SK-N-SH treated with all-trans-retinoic acid at 6 μM for 48 hours (cell line): ENCODE data around the gene PLEKHM3.

Experiments
- ARNTL ChIP-seq: fragments of 450-650 bp; formaldehyde crosslinking; IDR thresholded peaks from 2 replicates; pipeline ENCODE4 v1.5.0; 2020; ENCODE audit warnings: low read depth, mild to moderate bottlenecking, moderate library complexity, borderline replicate concordance
- BACH2 ChIP-seq: fragments of 250-450 bp; sonication (Bioruptor Pico); IDR thresholded peaks from 2 replicates; pipeline ENCODE4 v1.9.0; 2021; ENCODE audit warnings: mild to moderate bottlenecking, borderline replicate concordance
- GLIS3 ChIP-seq: fragments of 250-450 bp; sonication (Bioruptor Pico); IDR thresholded peaks from 2 replicates; pipeline ENCODE4 v1.5.0; 2020; ENCODE audit warnings: mild to moderate bottlenecking, moderate library complexity
- RARB ChIP-seq: fragments of 250-450 bp; sonication (Bioruptor Pico); IDR thresholded peaks from 2 replicates; pipeline ENCODE4 v1.8.0; 2021; ENCODE audit warnings: mild to moderate bottlenecking, moderate library complexity
- TOX ChIP-seq: fragments of 250-450 bp; sonication (Bioruptor Pico); IDR thresholded peaks from 2 replicates; pipeline ENCODE4 v1.8.0; 2021; ENCODE audit warnings: mild to moderate bottlenecking, moderate library complexity, borderline replicate concordance
- ZC3H10 ChIP-seq: fragments of 250-450 bp; sonication (Bioruptor Pico); IDR thresholded peaks from 2 replicates; pipeline ENCODE4 v1.5.1; 2021; ENCODE audit warnings: mild to moderate bottlenecking, moderate library complexity
- ZFP3 ChIP-seq: fragments of 250-450 bp; sonication (Bioruptor Pico); IDR thresholded peaks from 2 replicates; pipeline ENCODE4 v1.5.0; 2020; ENCODE audit warnings: mild to moderate bottlenecking, moderate library complexity
- ZFP30 ChIP-seq: fragments of 450-650 bp; formaldehyde crosslinking; IDR thresholded peaks from 2 replicates; pipeline ENCODE4 v1.5.0; 2022; ENCODE audit warnings: mild to moderate bottlenecking, moderate library complexity
- TF ChIP-seq, protein P1 (sequence below): fragments of 250-450 bp; sonication (Bioruptor Pico); IDR thresholded peaks from 2 replicates; pipeline ENCODE4 v1.8.0; 2020; ENCODE audit warnings: mild to moderate bottlenecking, moderate library complexity, borderline replicate concordance
- TF ChIP-seq, protein P2 (sequence below): fragments of 250-450 bp; sonication (Bioruptor Pico); IDR thresholded peaks from 2 replicates; pipeline ENCODE4 v1.5.1; 2020; ENCODE audit warnings: low read depth, mild to moderate bottlenecking, moderate library complexity
- TF ChIP-seq, protein P3 (sequence below): fragments of 250-450 bp; sonication (Bioruptor Pico); IDR thresholded peaks from 2 replicates; pipeline ENCODE4 v1.5.1; 2021; ENCODE audit warnings: mild to moderate bottlenecking, moderate library complexity

DNA sequence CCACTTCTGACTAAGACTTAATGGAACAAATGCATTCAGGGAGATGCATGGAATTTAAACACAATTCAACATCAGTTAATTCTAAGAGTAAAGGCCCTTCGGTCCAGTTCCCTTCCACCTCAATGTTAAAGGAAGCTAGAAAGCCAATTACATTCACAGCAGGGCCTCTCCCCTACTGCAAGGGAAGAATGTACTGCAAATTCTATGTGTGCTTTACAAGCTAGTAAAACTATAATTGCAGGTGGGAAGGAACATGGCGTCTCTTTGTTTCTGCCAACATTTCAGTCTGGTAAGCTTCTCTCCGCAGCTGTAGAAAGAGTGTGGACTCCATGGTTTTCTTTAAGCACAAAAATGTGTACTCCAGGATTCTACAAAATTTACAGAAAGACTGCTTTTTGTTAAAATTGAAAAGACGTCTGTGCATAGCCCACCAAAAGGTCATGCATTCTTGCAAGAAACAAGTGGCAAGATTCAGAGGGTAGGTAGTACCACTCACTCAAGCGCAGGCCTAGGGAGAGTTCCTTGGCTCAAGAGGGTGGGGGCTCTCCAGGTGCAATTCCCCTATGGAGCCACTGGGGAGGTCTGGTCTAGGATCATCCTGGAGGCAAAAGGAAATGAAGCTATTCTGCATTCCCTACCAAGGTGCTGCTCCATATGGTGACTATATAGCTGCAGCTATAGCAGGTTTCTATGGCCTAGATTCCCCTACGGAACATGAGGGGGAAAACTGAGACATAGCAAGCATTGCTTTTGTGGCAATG, 128.6 kb downstream of the PLEKHM3 start:
- TF ChIP-seq, protein P1, sequence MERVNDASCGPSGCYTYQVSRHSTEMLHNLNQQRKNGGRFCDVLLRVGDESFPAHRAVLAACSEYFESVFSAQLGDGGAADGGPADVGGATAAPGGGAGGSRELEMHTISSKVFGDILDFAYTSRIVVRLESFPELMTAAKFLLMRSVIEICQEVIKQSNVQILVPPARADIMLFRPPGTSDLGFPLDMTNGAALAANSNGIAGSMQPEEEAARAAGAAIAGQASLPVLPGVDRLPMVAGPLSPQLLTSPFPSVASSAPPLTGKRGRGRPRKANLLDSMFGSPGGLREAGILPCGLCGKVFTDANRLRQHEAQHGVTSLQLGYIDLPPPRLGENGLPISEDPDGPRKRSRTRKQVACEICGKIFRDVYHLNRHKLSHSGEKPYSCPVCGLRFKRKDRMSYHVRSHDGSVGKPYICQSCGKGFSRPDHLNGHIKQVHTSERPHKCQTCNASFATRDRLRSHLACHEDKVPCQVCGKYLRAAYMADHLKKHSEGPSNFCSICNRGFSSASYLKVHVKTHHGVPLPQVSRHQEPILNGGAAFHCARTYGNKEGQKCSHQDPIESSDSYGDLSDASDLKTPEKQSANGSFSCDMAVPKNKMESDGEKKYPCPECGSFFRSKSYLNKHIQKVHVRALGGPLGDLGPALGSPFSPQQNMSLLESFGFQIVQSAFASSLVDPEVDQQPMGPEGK: no peak
- TF ChIP-seq RARB (CRISPR knock-in tag): no peak
- no peak for TF ChIP-seq ARNTL
- TF ChIP-seq BACH2 (CRISPR knock-in tag): no peak
- no peak for TF ChIP-seq ZFP3 (CRISPR knock-in tag)
- no peak for TF ChIP-seq ZC3H10
- TF ChIP-seq, protein P2, sequence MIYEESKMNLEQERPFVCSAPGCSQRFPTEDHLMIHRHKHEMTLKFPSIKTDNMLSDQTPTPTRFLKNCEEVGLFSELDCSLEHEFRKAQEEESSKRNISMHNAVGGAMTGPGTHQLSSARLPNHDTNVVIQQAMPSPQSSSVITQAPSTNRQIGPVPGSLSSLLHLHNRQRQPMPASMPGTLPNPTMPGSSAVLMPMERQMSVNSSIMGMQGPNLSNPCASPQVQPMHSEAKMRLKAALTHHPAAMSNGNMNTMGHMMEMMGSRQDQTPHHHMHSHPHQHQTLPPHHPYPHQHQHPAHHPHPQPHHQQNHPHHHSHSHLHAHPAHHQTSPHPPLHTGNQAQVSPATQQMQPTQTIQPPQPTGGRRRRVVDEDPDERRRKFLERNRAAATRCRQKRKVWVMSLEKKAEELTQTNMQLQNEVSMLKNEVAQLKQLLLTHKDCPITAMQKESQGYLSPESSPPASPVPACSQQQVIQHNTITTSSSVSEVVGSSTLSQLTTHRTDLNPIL: no peak
- TF ChIP-seq GLIS3: no peak
- TF ChIP-seq, protein P3, sequence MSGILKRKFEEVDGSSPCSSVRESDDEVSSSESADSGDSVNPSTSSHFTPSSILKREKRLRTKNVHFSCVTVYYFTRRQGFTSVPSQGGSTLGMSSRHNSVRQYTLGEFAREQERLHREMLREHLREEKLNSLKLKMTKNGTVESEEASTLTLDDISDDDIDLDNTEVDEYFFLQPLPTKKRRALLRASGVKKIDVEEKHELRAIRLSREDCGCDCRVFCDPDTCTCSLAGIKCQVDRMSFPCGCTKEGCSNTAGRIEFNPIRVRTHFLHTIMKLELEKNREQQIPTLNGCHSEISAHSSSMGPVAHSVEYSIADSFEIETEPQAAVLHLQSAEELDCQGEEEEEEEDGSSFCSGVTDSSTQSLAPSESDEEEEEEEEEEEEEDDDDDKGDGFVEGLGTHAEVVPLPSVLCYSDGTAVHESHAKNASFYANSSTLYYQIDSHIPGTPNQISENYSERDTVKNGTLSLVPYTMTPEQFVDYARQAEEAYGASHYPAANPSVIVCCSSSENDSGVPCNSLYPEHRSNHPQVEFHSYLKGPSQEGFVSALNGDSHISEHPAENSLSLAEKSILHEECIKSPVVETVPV: no peak
- TF ChIP-seq ZFP30 (CRISPR knock-in tag): no peak
- TF ChIP-seq TOX: no peak
